Keratinocyte (primary cell): ENCODE data around the gene GRB2. TPM values are rescaled to one million over a fixed set of nuclear protein-coding genes. Genes with fewer than 3 reads are reported as not detected.

Experiments
- DNase-seq: peaks from one replicate; pipeline ENCODE4 v3.0.0-alpha.2; 2011; ENCODE audit warnings: low read depth, missing footprints, low spot score
- FAIRE-seq: peaks from 2 replicates; lab custom pipeline; 2011; peaks lifted over from hg19 to GRCh38; lab: Jason Lieb, UNC
- H2AFZ ChIP-seq: 2 replicates; pipeline ENCODE4 v1.6.0; 2012; ENCODE audit warnings: low read length, control low read depth, inconsistent platforms; ENCODE audit not compliant: control insufficient read depth
- H3K27ac ChIP-seq: 2 replicates; pipeline ENCODE4 v1.5.1; 2011; ENCODE audit warnings: low read length; ENCODE audit not compliant: control insufficient read depth, insufficient read depth
- H3K27me3 ChIP-seq: 3 replicates; pipeline ENCODE4 v1.6.0; 2011; ENCODE audit warnings: low read length; ENCODE audit not compliant: control insufficient read depth, insufficient read depth; ENCODE audit errors: extremely low read depth
- H3K36me3 ChIP-seq, 2 experiments: 2 replicates in 1 of 2; 3 replicates in 1 of 2; pipeline ENCODE4 v1.5.1; 2011; ENCODE audit warnings: low read length in 2 of 2, mild to moderate bottlenecking in 1 of 2; ENCODE audit not compliant: control insufficient read depth in 2 of 2, insufficient read depth in 2 of 2; ENCODE audit errors: extremely low read depth in 1 of 2
- H3K4me1 ChIP-seq: 3 replicates; pipeline ENCODE4 v1.5.1; 2011; ENCODE audit warnings: low read length; ENCODE audit not compliant: control insufficient read depth, insufficient read depth; ENCODE audit errors: extremely low read depth
- H3K4me2 ChIP-seq: 3 replicates; pipeline ENCODE4 v1.6.0; 2011; ENCODE audit warnings: low read depth, low read length; ENCODE audit not compliant: control insufficient read depth, insufficient read depth; ENCODE audit errors: extremely low read depth
- H3K4me3 ChIP-seq, 3 experiments: fragments of 200-600 bp in 1 of 3; sonication (generic) in 1 of 3; 2 replicates in 2 of 3; 3 replicates in 1 of 3; pipeline ENCODE4 v1.5.1; 2011 to 2016; ENCODE audit warnings: low read length in 3 of 3, mild to moderate bottlenecking in 3 of 3, control low read depth in 2 of 3, inconsistent platforms in 1 of 3, low read depth in 1 of 3, mixed read lengths in 1 of 3, mixed run types in 1 of 3, moderate library complexity in 1 of 3; ENCODE audit not compliant: control insufficient read depth in 2 of 3, insufficient read depth in 2 of 3; ENCODE audit errors: extremely low read depth in 1 of 3
- H3K79me2 ChIP-seq: 2 replicates; pipeline ENCODE4 v1.6.0; 2012; ENCODE audit warnings: low read length; ENCODE audit not compliant: control insufficient read depth, insufficient read depth
- H3K9ac ChIP-seq: 3 replicates; pipeline ENCODE4 v1.6.0; 2011; ENCODE audit warnings: low read length; ENCODE audit not compliant: control insufficient read depth, insufficient read depth; ENCODE audit errors: extremely low read depth
- H3K9me1 ChIP-seq: 3 replicates; pipeline ENCODE4 v1.6.0; 2011; ENCODE audit warnings: low read length; ENCODE audit not compliant: control insufficient read depth, insufficient read depth; ENCODE audit errors: extremely low read depth
- H3K9me3 ChIP-seq: 2 replicates; pipeline ENCODE4 v1.5.1; 2012; ENCODE audit warnings: low read depth, low read length; ENCODE audit not compliant: control insufficient read depth
- H4K20me1 ChIP-seq: 3 replicates; pipeline ENCODE4 v1.6.0; 2011; ENCODE audit warnings: low read length; ENCODE audit not compliant: control insufficient read depth, insufficient read depth; ENCODE audit errors: extremely low read depth
- EZH2 ChIP-seq: IDR thresholded peaks from one replicate; pipeline ENCODE4 v1.6.1; 2012; ENCODE audit warnings: inconsistent platforms, mild to moderate bottlenecking, low read length, moderate library complexity
- dilution Hi-C: fragments of 300-500 bp; cut with MboI; formaldehyde crosslinking; loops from one replicate; pipeline ENCODE4 v1.7.0; 2020; ENCODE audit warnings: low sequenced_read_pairs; ENCODE audit not compliant: extremely low pct_ligation_motif_present
- polyA plus RNA-seq, 5 experiments: library from polyadenylated mRNA; depleted of rRNA in 3 of 5; stranded (reverse) in 3 of 5; stranded (forward) in 1 of 5; unstranded in 1 of 5; fragments of >200 nt; gene quantifications; 1 replicate in 1 of 5; 2 replicates in 3 of 5; 3 replicates in 1 of 5; pipeline versions ENCODE4 v1.2.1 to v1.2.3, GENCODE V29; 2011 to 2012; ENCODE audit warnings: missing spikeins in 2 of 5, low read depth in 1 of 5, low replicate concordance in 1 of 5
- TF ChIP-seq, protein P1 (sequence below), 3 experiments: IDR thresholded peaks in 1 of 3; conservative IDR thresholded peaks in 1 of 3; optimal IDR thresholded peaks in 1 of 3; 2 replicates in 2 of 3; 3 replicates in 1 of 3; pipeline versions ENCODE3 to v1.5.1; 2011; ENCODE audit warnings: low read length in 3 of 3, mild to moderate bottlenecking in 3 of 3, moderate library complexity in 2 of 3, control low read depth in 1 of 3, inconsistent platforms in 1 of 3; ENCODE audit not compliant: insufficient read depth in 2 of 3; ENCODE audit errors: extremely low read depth in 1 of 3

Gene GRB2
- polyA plus RNA-seq, 1 donor (not counting 4 experiments of a cell fraction or from before 2014, with no cell fraction given) = 62.0 TPM

DNA sequence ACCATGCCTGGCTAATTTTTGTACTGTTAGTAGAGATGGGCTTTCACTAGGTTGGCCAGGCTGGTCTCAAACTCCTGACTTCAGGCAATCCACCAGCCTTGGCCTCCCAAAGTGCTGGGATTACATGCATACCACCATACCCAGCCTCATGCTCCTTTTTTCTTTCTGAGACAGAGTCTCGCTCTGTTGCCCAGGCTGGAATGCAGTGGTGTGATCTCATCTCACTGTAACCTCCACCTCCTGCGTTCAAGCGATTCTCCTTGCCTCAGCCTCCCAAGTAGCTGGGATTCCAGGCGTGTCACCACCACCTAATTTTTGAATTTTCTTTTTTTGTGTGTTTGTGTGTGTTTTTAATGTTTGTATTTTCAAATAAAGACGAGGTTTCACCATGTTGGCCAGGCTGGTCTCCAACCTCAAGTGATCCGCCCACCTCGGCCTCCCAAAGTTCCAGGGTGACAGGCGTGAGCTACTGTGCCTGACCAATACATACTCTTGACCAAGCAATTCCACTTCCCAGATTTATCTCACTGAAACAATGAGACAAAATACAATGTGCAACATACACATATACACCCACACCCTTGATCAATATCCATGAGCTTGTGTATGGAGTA, 5.0 kb downstream of the GRB2 start:
- TF ChIP-seq, protein P1, sequence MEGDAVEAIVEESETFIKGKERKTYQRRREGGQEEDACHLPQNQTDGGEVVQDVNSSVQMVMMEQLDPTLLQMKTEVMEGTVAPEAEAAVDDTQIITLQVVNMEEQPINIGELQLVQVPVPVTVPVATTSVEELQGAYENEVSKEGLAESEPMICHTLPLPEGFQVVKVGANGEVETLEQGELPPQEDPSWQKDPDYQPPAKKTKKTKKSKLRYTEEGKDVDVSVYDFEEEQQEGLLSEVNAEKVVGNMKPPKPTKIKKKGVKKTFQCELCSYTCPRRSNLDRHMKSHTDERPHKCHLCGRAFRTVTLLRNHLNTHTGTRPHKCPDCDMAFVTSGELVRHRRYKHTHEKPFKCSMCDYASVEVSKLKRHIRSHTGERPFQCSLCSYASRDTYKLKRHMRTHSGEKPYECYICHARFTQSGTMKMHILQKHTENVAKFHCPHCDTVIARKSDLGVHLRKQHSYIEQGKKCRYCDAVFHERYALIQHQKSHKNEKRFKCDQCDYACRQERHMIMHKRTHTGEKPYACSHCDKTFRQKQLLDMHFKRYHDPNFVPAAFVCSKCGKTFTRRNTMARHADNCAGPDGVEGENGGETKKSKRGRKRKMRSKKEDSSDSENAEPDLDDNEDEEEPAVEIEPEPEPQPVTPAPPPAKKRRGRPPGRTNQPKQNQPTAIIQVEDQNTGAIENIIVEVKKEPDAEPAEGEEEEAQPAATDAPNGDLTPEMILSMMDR (optimal IDR thresholded peaks at IDR 0.05 in 1 of 3, IDR thresholded peaks at IDR 0.05 in 1 of 3, conservative IDR thresholded peaks at IDR 0.05 in 1 of 3; ENCODE audit: extremely low read depth in 1 of 3, insufficient read depth in 2 of 3, low read length in 3 of 3) = no peak
- TF ChIP-seq EZH2 = no peak
- Histone ChIP-seq H3K9ac (no peak overlapping the region), H3K27ac (no peak overlapping the region), H4K20me1 (peaks cover 6% of the 10 kb centered on the region), H3K9me1 (no peaks in the 10 kb centered on the region), H3K4me1 (peaks cover 26% of the 10 kb centered on the region), H3K79me2 (peaks cover 97% of the 10 kb centered on the region), H3K27me3 (no peaks in the 10 kb centered on the region), H3K4me2 (no peak overlapping the region), H3K9me3 (no peaks in the 10 kb centered on the region), H3K36me3 (peaks cover 0 to 4% of the 10 kb centered on the region in 2 experiments), H2AFZ (no peak overlapping the region), H3K4me3 (no peak overlapping the region)
- DNase-seq (no peak), FAIRE-seq (no peak)
- dilution Hi-C loops = no loop called here

DNA sequence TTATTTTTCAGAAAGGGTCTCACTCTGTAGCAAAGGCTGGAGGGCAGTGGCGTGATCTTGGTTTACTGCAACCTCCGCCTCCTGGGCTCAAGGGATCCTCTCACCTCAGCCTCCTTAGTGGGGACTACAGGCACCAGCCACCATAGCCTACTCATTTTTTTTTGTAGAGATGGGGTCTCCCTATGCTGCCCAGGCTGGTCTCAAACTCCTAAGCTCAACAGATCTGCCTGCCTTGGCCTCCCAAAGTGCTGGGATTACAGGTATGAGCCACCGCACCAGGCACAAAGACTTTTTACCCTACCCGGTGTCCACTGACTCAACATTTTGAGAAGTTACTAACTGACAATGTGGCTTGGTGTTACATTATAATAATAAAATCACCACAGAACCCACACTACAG, 7.2 kb downstream of the GRB2 start:
- DNase-seq (no peak), FAIRE-seq (no peak)
- Histone ChIP-seq H4K20me1 (peaks cover 2% of the 10 kb centered on the region), H3K27ac (no peak overlapping the region), H3K4me3 (no peak overlapping the region), H3K9me3 (no peaks in the 10 kb centered on the region), H3K9ac (no peak overlapping the region), H3K4me2 (no peak overlapping the region), H3K9me1 (no peaks in the 10 kb centered on the region), H3K36me3 (peaks cover 0 to 4% of the 10 kb centered on the region in 2 experiments), H3K4me1 (peaks cover 32% of the 10 kb centered on the region), H3K27me3 (no peaks in the 10 kb centered on the region), H3K79me2 (peaks cover 94% of the 10 kb centered on the region), H2AFZ (no peak overlapping the region)
- TF ChIP-seq, protein P1 (optimal IDR thresholded peaks at IDR 0.05 in 1 of 3, IDR thresholded peaks at IDR 0.05 in 1 of 3, conservative IDR thresholded peaks at IDR 0.05 in 1 of 3; ENCODE audit: extremely low read depth in 1 of 3, insufficient read depth in 2 of 3, low read length in 3 of 3) = no peak
- no peak for TF ChIP-seq EZH2
- dilution Hi-C loops = no loop called here
